Neural cell (in vitro differentiated cells): ENCODE results near the gene ATP6V1D. TPM values are rescaled to one million over a fixed set of nuclear protein-coding genes. Genes with fewer than 3 reads are reported as not detected.

Source experiments
- H2AFZ ChIP-seq: fragments of 200-600, 300-800 bp; sonication (generic), shearing (Covaris generic); 2 replicates; pipeline ENCODE4 v1.6.0; 2014; ENCODE audit warnings: low read depth, mild to moderate bottlenecking, antibody characterized with exemption, low read length, moderate library complexity
- H3F3A ChIP-seq: fragments of 200-600 bp; shearing (Covaris generic); 2 replicates; pipeline ENCODE4 v1.6.1; 2016; ENCODE audit warnings: mild to moderate bottlenecking, moderate library complexity, mixed read lengths, antibody characterized with exemption, low read length; ENCODE audit not compliant: insufficient read depth, poor library complexity, severe bottlenecking
- H3K27ac ChIP-seq: fragments of 200-600, 300-800 bp; sonication (generic), shearing (Covaris generic); 2 replicates; pipeline ENCODE4 v1.5.1; 2014; ENCODE audit warnings: mild to moderate bottlenecking, low read length, moderate library complexity
- H3K27me3 ChIP-seq: fragments of 300-800, 200-600 bp; sonication (generic), shearing (Covaris generic); 2 replicates; pipeline ENCODE4 v1.6.0; 2014; ENCODE audit warnings: mild to moderate bottlenecking, low read depth, low read length, moderate library complexity; ENCODE audit not compliant: insufficient read depth
- H3K36me3 ChIP-seq: fragments of 300-800, 200-600 bp; sonication (generic), shearing (Covaris generic); 2 replicates; pipeline ENCODE4 v1.5.1; 2014; ENCODE audit warnings: mild to moderate bottlenecking, antibody characterized with exemption, low read length, moderate library complexity; ENCODE audit not compliant: insufficient read depth
- H3K4me2 ChIP-seq: fragments of 300-800, 200-600 bp; sonication (generic), shearing (Covaris generic); 2 replicates; pipeline ENCODE4 v1.6.0; 2014; ENCODE audit warnings: mild to moderate bottlenecking, low read length
- H3K4me3 ChIP-seq: fragments of 300-800, 200-600 bp; sonication (generic), shearing (Covaris generic); 2 replicates; pipeline ENCODE4 v1.5.1; 2014; ENCODE audit warnings: mild to moderate bottlenecking, low read length, moderate library complexity
- H3K79me2 ChIP-seq: fragments of 200-600 bp; shearing (Covaris generic); replicated peaks from 2 replicates; pipeline ENCODE4 v1.6.0; 2014; ENCODE audit warnings: mild to moderate bottlenecking, low read length, moderate library complexity; ENCODE audit not compliant: insufficient read depth
- H3K9ac ChIP-seq: fragments of 300-800, 200-600 bp; sonication (generic), shearing (Covaris generic); 2 replicates; pipeline ENCODE4 v1.6.1; 2016; ENCODE audit warnings: mild to moderate bottlenecking, low read length, mixed read lengths
- H3K9me2 ChIP-seq: fragments of 200-600 bp; shearing (Covaris generic); 2 replicates; pipeline ENCODE4 v1.6.1; 2016; ENCODE audit warnings: mild to moderate bottlenecking, low read length, mixed read lengths; ENCODE audit not compliant: insufficient read depth
- H3K9me3 ChIP-seq: fragments of 200-600, 300-800 bp; sonication (generic), shearing (Covaris generic); 2 replicates; pipeline ENCODE4 v1.6.1; 2016; ENCODE audit warnings: mild to moderate bottlenecking, mixed run types, low read length, moderate library complexity, mixed read lengths
- H4K20me1 ChIP-seq: fragments of 200-600 bp; shearing (Covaris generic); 2 replicates; pipeline ENCODE4 v1.6.1; 2016; ENCODE audit warnings: mild to moderate bottlenecking, mixed run types; ENCODE audit not compliant: insufficient read depth
- CTCF ChIP-seq: fragments of 450-650 bp; IDR thresholded peaks from 2 replicates; pipeline ENCODE4 v1.5.1; 2014; ENCODE audit warnings: antibody characterized with exemption, mild to moderate bottlenecking, moderate library complexity; ENCODE audit not compliant: poor library complexity, severe bottlenecking
- EP300 ChIP-seq: fragments of 450-650 bp; conservative IDR thresholded peaks from 2 replicates; pipeline ENCODE4 v1.6.1; 2014; ENCODE audit warnings: antibody characterized with exemption, mild to moderate bottlenecking, moderate library complexity; ENCODE audit not compliant: poor library complexity, severe bottlenecking
- EZH2 ChIP-seq: fragments of 200-600, 300-800 bp; shearing (Covaris generic), sonication (generic); IDR thresholded peaks from 2 replicates; pipeline ENCODE4 v1.6.1; 2014; ENCODE audit warnings: antibody characterized with exemption, low read length, borderline replicate concordance, mild to moderate bottlenecking; ENCODE audit not compliant: insufficient read depth, poor library complexity, severe bottlenecking
- MXI1 ChIP-seq: fragments of 450-650 bp; conservative IDR thresholded peaks from 2 replicates; pipeline ENCODE4 v1.6.1; 2014; ENCODE audit warnings: antibody characterized with exemption, mild to moderate bottlenecking; ENCODE audit not compliant: poor library complexity, severe bottlenecking
- POLR2AphosphoS5 ChIP-seq: IDR thresholded peaks from 2 replicates; pipeline ENCODE4 v1.6.1; 2012
- RAD21 ChIP-seq: fragments of 450-650 bp; conservative IDR thresholded peaks from 2 replicates; pipeline ENCODE4 v1.6.1; 2014; ENCODE audit warnings: antibody characterized with exemption, mild to moderate bottlenecking, moderate library complexity
- REST ChIP-seq: IDR thresholded peaks from 2 replicates; pipeline ENCODE4 v1.6.1; 2012; ENCODE audit warnings: borderline replicate concordance
- SMC3 ChIP-seq: fragments of 450-650 bp; conservative IDR thresholded peaks from 2 replicates; pipeline ENCODE4 v1.6.1; 2014; ENCODE audit warnings: antibody characterized with exemption, mild to moderate bottlenecking, moderate library complexity; ENCODE audit not compliant: poor library complexity
- TAF1 ChIP-seq: IDR thresholded peaks from 2 replicates; pipeline ENCODE4 v1.6.1; 2012; ENCODE audit warnings: low read depth
- polyA plus RNA-seq: library from polyadenylated mRNA; depleted of rRNA; stranded (reverse); fragments of >200 nt; gene quantifications from 2 replicates; pipeline ENCODE4 v1.2.3, GENCODE V29; 2014

Gene ATP6V1D
- polyA plus RNA-seq, 1 donor from 2014 or later = 216 TPM

- peak overlapping the region; percentile 81 for H3K4me3 ChIP-seq
- no peaks in the 10 kb centered on the region for H4K20me1 ChIP-seq
- no peaks in the 10 kb centered on the region for H3K9me3 ChIP-seq
- H3K79me2 ChIP-seq = peaks cover 72% of the 10 kb centered on the region
- peaks cover 5% of the 10 kb centered on the region for H3K36me3 ChIP-seq
- H3K27me3 ChIP-seq = no peaks in the 10 kb centered on the region
- peak overlapping the region; percentile 62 for H2AFZ ChIP-seq
- peak overlapping the region; percentile 68 for H3K4me2 ChIP-seq
- no peaks in the 10 kb centered on the region for H3F3A ChIP-seq
- peak overlapping the region; percentile 84 for H3K27ac ChIP-seq
- TF ChIP-seq EZH2 (no peak), RAD21 (no peak), TAF1 (peak; percentile 68), CTCF (no peak), SMC3 (no peak), POLR2AphosphoS5 (no peak), MXI1 (peak; percentile 55), REST (no peak), EP300 (no peak)
- peak overlapping the region; percentile 76 for H3K9ac ChIP-seq
- H3K9me2 ChIP-seq = no peaks in the 10 kb centered on the region
Measured at GRCh38 chr14:67360470-67361206, 1.0 kb upstream of the ATP6V1D start.

DNA sequence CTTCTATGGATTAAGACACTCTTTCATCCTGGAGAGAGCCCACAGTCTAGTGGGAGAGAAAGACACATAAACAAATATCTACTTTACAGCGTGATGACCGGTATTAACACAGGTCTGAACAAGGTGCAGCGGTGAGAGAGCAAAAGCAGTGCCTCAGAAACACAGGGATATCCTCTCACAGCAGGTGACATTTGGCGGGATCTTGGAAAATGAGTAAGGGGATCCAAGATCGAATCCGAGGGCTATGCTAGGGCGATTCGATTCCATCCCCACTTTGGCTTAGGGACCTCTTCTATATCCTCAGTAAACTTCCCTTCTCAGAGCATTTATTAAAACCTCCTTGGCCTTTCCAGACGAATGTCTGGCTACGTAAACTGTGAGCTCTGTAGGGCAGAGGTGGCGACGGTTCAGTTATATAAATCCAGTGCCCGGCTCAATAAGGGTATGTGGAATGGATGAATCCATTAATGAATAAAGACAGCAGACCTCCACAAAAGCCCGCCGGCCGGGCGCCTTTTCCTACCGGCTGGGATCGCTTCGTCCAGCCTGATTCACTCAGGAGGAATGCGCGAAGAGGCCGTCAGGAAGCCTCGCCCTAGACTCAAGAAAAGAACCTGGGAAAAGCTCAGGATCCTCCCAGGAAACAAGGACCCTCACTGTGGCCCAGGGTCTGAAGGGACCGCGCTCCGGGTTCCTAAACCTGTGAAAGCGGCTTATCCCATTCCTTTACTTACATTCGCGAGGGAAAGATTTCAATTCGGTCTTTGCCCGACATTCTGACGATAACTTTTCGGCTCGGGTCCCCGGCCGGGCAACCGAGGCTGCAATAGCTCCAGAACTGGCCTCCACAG is 455 bp downstream of the ATP6V1D start:
- H2AFZ ChIP-seq = peak overlapping the region; percentile 48

More for the DNA sequence above, 455 bp downstream of the ATP6V1D start:
- Histone ChIP-seq H3K9ac (peak overlapping the region; percentile 77), H3F3A (no peaks in the 10 kb centered on the region), H3K4me2 (peak overlapping the region; percentile 83), H3K9me3 (no peaks in the 10 kb centered on the region), H3K36me3 (peaks cover 4% of the 10 kb centered on the region), H3K27me3 (no peaks in the 10 kb centered on the region), H3K9me2 (no peaks in the 10 kb centered on the region), H3K4me3 (peak overlapping the region; percentile 81), H3K27ac (peak overlapping the region; percentile 69), H3K79me2 (peaks cover 80% of the 10 kb centered on the region), H4K20me1 (no peaks in the 10 kb centered on the region)
- TF ChIP-seq EP300 (no peak), CTCF (no peak), MXI1 (no peak), RAD21 (no peak), EZH2 (no peak), TAF1 (no peak), REST (no peak), POLR2AphosphoS5 (no peak), SMC3 (no peak)
